ENCODE results near the gene NVL. TPM values are rescaled to one million over a fixed set of nuclear protein-coding genes. Genes with fewer than 3 reads are reported as not detected.

NVL gene
- total and polyA plus RNA-seq, 2 experiments from 2014 or later, result 24.0 to 32.7 TPM

GRCh38 chr1:224193319-224193966, 136.5 kb downstream of the NVL start:
- TF ChIP-seq, protein P1, sequence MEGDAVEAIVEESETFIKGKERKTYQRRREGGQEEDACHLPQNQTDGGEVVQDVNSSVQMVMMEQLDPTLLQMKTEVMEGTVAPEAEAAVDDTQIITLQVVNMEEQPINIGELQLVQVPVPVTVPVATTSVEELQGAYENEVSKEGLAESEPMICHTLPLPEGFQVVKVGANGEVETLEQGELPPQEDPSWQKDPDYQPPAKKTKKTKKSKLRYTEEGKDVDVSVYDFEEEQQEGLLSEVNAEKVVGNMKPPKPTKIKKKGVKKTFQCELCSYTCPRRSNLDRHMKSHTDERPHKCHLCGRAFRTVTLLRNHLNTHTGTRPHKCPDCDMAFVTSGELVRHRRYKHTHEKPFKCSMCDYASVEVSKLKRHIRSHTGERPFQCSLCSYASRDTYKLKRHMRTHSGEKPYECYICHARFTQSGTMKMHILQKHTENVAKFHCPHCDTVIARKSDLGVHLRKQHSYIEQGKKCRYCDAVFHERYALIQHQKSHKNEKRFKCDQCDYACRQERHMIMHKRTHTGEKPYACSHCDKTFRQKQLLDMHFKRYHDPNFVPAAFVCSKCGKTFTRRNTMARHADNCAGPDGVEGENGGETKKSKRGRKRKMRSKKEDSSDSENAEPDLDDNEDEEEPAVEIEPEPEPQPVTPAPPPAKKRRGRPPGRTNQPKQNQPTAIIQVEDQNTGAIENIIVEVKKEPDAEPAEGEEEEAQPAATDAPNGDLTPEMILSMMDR (IDR thresholded peaks at IDR 0.05; ENCODE audit: low read depth, low read length), result no peak
- no peak overlapping the region for H3K4me3 ChIP-seq
- H3K36me3 ChIP-seq, result peaks cover 11% of the 10 kb centered on the region
- no peaks in the 10 kb centered on the region for H3K9me3 ChIP-seq (ENCODE audit: low read depth)
- no peak for DNase-seq (ENCODE audit: low read depth in 1 of 2, low spot score in 1 of 2)
- H3K27ac ChIP-seq, result no peak overlapping the region
- H3K4me1 ChIP-seq (ENCODE audit: low read depth), result no peaks in the 10 kb centered on the region
- no peaks in the 10 kb centered on the region for H3K27me3 ChIP-seq

DNA sequence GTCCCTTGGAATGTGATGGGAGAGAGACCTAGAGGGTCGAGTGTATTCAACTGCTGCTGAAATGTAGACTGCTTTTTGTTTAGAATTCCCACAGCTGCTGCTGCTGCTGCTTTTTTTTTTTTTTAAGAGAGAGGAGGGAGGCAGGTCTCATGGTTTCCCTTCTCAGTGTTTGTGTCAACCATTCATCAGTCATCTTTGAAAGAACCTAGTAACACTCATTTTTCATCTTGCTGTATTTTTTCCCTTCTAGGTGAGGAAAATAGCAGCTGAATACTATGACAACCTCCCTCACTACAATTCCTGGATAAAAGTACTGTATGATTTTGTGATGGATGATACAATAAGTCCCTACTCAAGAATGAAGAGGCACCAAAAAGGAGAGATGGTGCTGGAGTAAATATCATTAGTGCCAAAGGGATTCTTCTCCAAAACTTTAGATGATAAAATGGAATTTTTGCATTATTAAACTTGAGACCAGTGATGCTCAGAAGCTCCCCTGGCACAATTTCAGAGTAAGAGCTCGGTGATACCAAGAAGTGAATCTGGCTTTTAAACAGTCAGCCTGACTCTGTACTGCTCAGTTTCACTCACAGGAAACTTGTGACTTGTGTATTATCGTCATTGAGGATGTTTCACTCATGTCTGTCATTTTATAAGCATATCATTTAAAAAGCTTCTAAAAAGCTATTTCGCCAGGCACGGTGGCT, 137.7 kb downstream of the NVL start:
- no peak for DNase-seq (ENCODE audit: low read depth in 1 of 2, low spot score in 1 of 2)
- Histone ChIP-seq H3K27me3 (no peaks in the 10 kb centered on the region), H3K9me3 (ENCODE audit: low read depth) (no peaks in the 10 kb centered on the region), H3K27ac (no peak overlapping the region), H3K4me3 (no peak overlapping the region), H3K36me3 (peaks cover 11% of the 10 kb centered on the region), H3K4me1 (ENCODE audit: low read depth) (no peaks in the 10 kb centered on the region)
- TF ChIP-seq, protein P1 (IDR thresholded peaks at IDR 0.05; ENCODE audit: low read depth, low read length), result no peak

DNA sequence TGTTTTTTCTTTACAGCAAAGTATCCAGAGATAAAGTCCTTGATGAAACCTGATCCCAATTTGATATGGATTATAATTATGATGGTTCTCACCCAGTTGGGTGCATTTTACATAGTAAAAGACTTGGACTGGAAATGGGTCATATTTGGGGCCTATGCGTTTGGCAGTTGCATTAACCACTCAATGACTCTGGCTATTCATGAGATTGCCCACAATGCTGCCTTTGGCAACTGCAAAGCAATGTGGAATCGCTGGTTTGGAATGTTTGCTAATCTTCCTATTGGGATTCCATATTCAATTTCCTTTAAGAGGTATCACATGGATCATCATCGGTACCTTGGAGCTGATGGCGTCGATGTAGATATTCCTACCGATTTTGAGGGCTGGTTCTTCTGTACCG, 140.4 kb downstream of the NVL start:
- Histone ChIP-seq H3K9me3 (ENCODE audit: low read depth) (no peaks in the 10 kb centered on the region), H3K4me1 (ENCODE audit: low read depth) (no peaks in the 10 kb centered on the region), H3K27me3 (no peaks in the 10 kb centered on the region), H3K27ac (no peak overlapping the region), H3K4me3 (no peak overlapping the region), H3K36me3 (peaks cover 11% of the 10 kb centered on the region)
- DNase-seq (ENCODE audit: low read depth in 1 of 2, low spot score in 1 of 2), result no peak
- TF ChIP-seq, protein P1 (IDR thresholded peaks at IDR 0.05; ENCODE audit: low read depth, low read length), result no peak

- Histone ChIP-seq H3K27me3 (no peaks in the 10 kb centered on the region), H3K36me3 (peaks cover 11% of the 10 kb centered on the region), H3K4me3 (no peak overlapping the region), H3K9me3 (ENCODE audit: low read depth) (no peaks in the 10 kb centered on the region), H3K27ac (no peak overlapping the region), H3K4me1 (ENCODE audit: low read depth) (no peaks in the 10 kb centered on the region)
- TF ChIP-seq, protein P1 (IDR thresholded peaks at IDR 0.05; ENCODE audit: low read depth, low read length), result no peak
- no peak for DNase-seq (ENCODE audit: low read depth in 1 of 2, low spot score in 1 of 2)
These were observed 141.7 kb downstream of the NVL start for GRCh38 chr1:224188286-224188685.

DNA sequence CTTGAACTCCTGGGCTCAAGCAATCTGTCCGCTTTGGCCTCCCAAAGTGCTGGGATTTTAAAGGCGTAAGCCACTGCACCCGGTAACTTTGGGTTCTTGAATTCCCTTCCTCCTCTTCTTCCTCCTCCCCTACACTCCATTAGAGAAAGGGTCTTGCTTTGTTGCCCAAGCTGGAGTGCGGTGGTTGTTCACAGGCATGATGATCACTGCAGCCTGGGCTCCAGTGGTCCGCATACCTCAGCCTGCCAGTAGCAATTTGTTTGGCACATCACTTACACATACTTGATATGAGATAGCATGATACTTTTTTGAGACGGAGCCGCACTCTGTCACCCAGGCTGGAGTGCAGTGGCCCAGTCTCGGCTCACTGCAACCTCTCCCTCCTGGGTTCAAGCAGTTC, 144.8 kb downstream of the NVL start:
- Histone ChIP-seq H3K27me3 (no peaks in the 10 kb centered on the region), H3K4me1 (ENCODE audit: low read depth) (no peaks in the 10 kb centered on the region), H3K36me3 (no peaks in the 10 kb centered on the region), H3K9me3 (ENCODE audit: low read depth) (no peaks in the 10 kb centered on the region), H3K27ac (no peak overlapping the region), H3K4me3 (no peak overlapping the region)
- peak in 1 of 2 donors; percentile 26 for DNase-seq (ENCODE audit: low read depth in 1 of 2, low spot score in 1 of 2)
- TF ChIP-seq, protein P1 (IDR thresholded peaks at IDR 0.05; ENCODE audit: low read depth, low read length), result no peak
